HepG2 (cell line): ENCODE data around the gene SURF2.

Experiments used
- FOXJ3 ChIP-seq: sonication (generic); formaldehyde crosslinking; IDR thresholded peaks from 2 replicates; pipeline ENCODE4 v1.4.0; 2020; ENCODE audit warnings: missing genetic modification reagents, mild to moderate bottlenecking, borderline replicate concordance
- HNRNPK ChIP-seq: fragments of 200-400 bp; formaldehyde crosslinking; IDR thresholded peaks from 2 replicates; pipeline ENCODE4 v1.6.1; 2018; ENCODE audit warnings: low read length, low read depth, moderate library complexity, mild to moderate bottlenecking; ENCODE audit not compliant: poor library complexity, severe bottlenecking
- NFE2L1 ChIP-seq: sonication (generic); formaldehyde crosslinking; IDR thresholded peaks from 2 replicates; pipeline ENCODE4 v1.4.0; 2020; ENCODE audit warnings: missing genetic modification reagents, mild to moderate bottlenecking, borderline replicate concordance
- REXO4 ChIP-seq: sonication (generic); formaldehyde crosslinking; IDR thresholded peaks from 2 replicates; pipeline ENCODE4 v1.8.0; 2022; ENCODE audit warnings: missing genetic modification reagents, mild to moderate bottlenecking, borderline replicate concordance
- SP1 ChIP-seq, 2 experiments: fragments of 450-650 bp in 1 of 2; sonication (generic) in 1 of 2; formaldehyde crosslinking in 1 of 2; IDR thresholded peaks; 2 replicates each; pipeline versions ENCODE4 v1.4.0 to v1.6.1; 2016 to 2020; ENCODE audit warnings: missing genetic modification reagents in 1 of 2

GRCh38 chr9:133327834-133328484 lies 28.4 kb upstream of the SURF2 start:
- TF ChIP-seq REXO4 (CRISPR knock-in tag) (no peak), HNRNPK (no peak), SP1 (IDR thresholded peaks at IDR 0.05) (no peak), SP1 (CRISPR knock-in tag; IDR thresholded peaks at IDR 0.05) (no peak), FOXJ3 (CRISPR knock-in tag) (no peak), NFE2L1 (CRISPR knock-in tag) (no peak)
